ENCODE data around the gene TSPAN16.

TSPAN16 gene

GRCh38 chr19:11361037-11361770 lies 65.2 kb downstream of the TSPAN16 start:
- in situ Hi-C loops (cut with MboI; ENCODE audit: low sequenced_read_pairs, unreplicated experiment): no loop called here
- TF ChIP-seq CTCF (IDR thresholded peaks at IDR 0.05; ENCODE audit: borderline replicate concordance, control extremely low read depth, extremely low read depth, insufficient read depth, missing control alignments): no peak
- DNase-seq (ENCODE audit: low spot score): no peak

GRCh38 chr19:11361771-11362731 lies 66.1 kb downstream of the TSPAN16 start:
- no peak for TF ChIP-seq CTCF (IDR thresholded peaks at IDR 0.05; ENCODE audit: borderline replicate concordance, control extremely low read depth, extremely low read depth, insufficient read depth, missing control alignments)

GRCh38 chr19:11363881-11364280 lies 67.9 kb downstream of the TSPAN16 start:
- in situ Hi-C loops (cut with MboI; ENCODE audit: low sequenced_read_pairs, unreplicated experiment): no loop called here
- no peak for TF ChIP-seq CTCF (IDR thresholded peaks at IDR 0.05; ENCODE audit: borderline replicate concordance, control extremely low read depth, extremely low read depth, insufficient read depth, missing control alignments)
- DNase-seq (ENCODE audit: low spot score): no peak

More at GRCh38 chr19:11361771-11362731, 66.1 kb downstream of the TSPAN16 start:
- DNase-seq (ENCODE audit: low spot score): no peak
- in situ Hi-C loops (cut with MboI; ENCODE audit: low sequenced_read_pairs, unreplicated experiment): no loop called here

GRCh38 chr19:11364296-11364904 lies 68.4 kb downstream of the TSPAN16 start:
- no peak for TF ChIP-seq CTCF (IDR thresholded peaks at IDR 0.05; ENCODE audit: borderline replicate concordance, control extremely low read depth, extremely low read depth, insufficient read depth, missing control alignments)
- DNase-seq (ENCODE audit: low spot score): no peak
- in situ Hi-C loops (cut with MboI; ENCODE audit: low sequenced_read_pairs, unreplicated experiment): no loop called here

GRCh38 chr19:11364935-11365334 lies 69.0 kb downstream of the TSPAN16 start:
- no peak for TF ChIP-seq CTCF (IDR thresholded peaks at IDR 0.05; ENCODE audit: borderline replicate concordance, control extremely low read depth, extremely low read depth, insufficient read depth, missing control alignments)
- DNase-seq (ENCODE audit: low spot score): no peak
- in situ Hi-C loops (cut with MboI; ENCODE audit: low sequenced_read_pairs, unreplicated experiment): no loop called here

Data from GM13976 (cell line).